GM23338 (cell line): ENCODE data around the gene MPDU1. TPM values are rescaled to one million over a fixed set of nuclear protein-coding genes. Genes with fewer than 3 reads are reported as not detected.

Experiments used
- CREB1 ChIP-seq: fragments of 250-450 bp; sonication (Bioruptor Pico); IDR thresholded peaks from 2 replicates; pipeline ENCODE4 v1.5.0; 2020; ENCODE audit warnings: low read depth, mild to moderate bottlenecking, moderate library complexity
- EZH2 ChIP-seq: fragments of 200-600 bp; sonication (generic); IDR thresholded peaks from one replicate; pipeline ENCODE4 v1.8.0; 2017; ENCODE audit warnings: antibody characterized with exemption, mild to moderate bottlenecking, low read depth; ENCODE audit not compliant: unreplicated experiment
- JUNB ChIP-seq: IDR thresholded peaks from one replicate; pipeline ENCODE4 v1.6.1; 2016; ENCODE audit warnings: antibody characterized with exemption; ENCODE audit not compliant: unreplicated experiment
- ZNF114 ChIP-seq: fragments of 250-450 bp; sonication (Bioruptor Pico); IDR thresholded peaks from 2 replicates; pipeline ENCODE4 v1.5.0; 2020; ENCODE audit warnings: mild to moderate bottlenecking, moderate library complexity
- polyA plus RNA-seq: library from polyadenylated mRNA; unstranded; fragments of >200 nt; fragmentation: Nextera tagmentation; extraction: Ambion mirVana; gene quantifications from 2 replicates; pipeline ENCODE4 v1.2.1, GENCODE V29; 2016
- total RNA-seq: library from RNA; depleted of rRNA; stranded (reverse); fragments of >200 nt; shearing (Covaris generic); gene quantifications from 2 replicates; pipeline ENCODE4 v1.2.3, GENCODE V29; 2014
- TF ChIP-seq, protein P1 (sequence below): fragments of 250-450 bp; sonication (Bioruptor Pico); IDR thresholded peaks from 2 replicates; pipeline ENCODE4 v1.5.0; 2020; ENCODE audit warnings: mild to moderate bottlenecking, moderate library complexity
- TF ChIP-seq, protein P2 (sequence below): IDR thresholded peaks from 2 replicates; pipeline ENCODE4 v1.6.1; 2016; ENCODE audit warnings: antibody characterized with exemption
- TF ChIP-seq, protein P3 (sequence below), 2 experiments: fragments of 200-600 bp in 1 of 2; sonication (generic) in 1 of 2; conservative IDR thresholded peaks; 2 replicates each; pipeline versions ENCODE4 v1.5.1 to v1.6.1; 2016 to 2017; ENCODE audit warnings: antibody characterized with exemption in 2 of 2, low read depth in 2 of 2, mild to moderate bottlenecking in 2 of 2, moderate library complexity in 1 of 2

The MPDU1 gene
- total and polyA plus RNA-seq, 2 experiments from 2014 or later = 65.1 to 216 TPM

DNA sequence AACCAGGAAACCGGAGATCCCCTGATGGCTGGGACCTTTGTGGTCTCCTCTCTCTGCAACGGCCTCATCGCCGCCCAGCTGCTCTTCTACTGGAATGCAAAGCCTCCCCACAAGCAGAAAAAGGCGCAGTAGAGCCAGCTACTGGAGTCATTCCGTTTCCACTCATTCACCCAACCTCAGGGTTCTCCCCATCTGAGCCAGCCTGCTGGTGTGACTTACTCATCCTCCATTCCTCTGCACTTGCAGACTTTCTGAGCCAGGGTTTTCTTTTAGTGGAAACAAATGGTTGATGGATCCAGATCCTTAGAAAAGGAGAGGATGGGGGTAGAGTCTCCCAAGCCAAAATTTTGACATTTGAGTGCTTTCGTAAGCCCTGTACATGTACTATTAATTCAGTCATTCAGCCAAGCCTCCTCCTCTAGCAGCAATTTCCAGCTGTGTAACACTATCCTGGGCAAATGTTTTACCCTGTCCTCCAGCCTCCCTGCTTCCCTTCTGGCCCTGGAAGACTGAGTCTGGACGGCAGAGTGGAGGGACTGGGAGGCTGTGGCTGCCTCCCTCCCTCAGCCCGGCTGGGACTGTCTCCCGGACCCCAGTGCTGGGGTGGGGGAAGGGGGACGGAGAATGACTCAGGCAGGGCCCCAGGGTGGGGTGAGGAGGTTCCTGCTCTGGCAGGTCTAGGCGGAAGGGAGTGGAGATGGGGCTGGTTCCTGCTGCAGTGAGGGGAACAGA lies 3.9 kb downstream of the MPDU1 start (continued):
- TF ChIP-seq, protein P1, sequence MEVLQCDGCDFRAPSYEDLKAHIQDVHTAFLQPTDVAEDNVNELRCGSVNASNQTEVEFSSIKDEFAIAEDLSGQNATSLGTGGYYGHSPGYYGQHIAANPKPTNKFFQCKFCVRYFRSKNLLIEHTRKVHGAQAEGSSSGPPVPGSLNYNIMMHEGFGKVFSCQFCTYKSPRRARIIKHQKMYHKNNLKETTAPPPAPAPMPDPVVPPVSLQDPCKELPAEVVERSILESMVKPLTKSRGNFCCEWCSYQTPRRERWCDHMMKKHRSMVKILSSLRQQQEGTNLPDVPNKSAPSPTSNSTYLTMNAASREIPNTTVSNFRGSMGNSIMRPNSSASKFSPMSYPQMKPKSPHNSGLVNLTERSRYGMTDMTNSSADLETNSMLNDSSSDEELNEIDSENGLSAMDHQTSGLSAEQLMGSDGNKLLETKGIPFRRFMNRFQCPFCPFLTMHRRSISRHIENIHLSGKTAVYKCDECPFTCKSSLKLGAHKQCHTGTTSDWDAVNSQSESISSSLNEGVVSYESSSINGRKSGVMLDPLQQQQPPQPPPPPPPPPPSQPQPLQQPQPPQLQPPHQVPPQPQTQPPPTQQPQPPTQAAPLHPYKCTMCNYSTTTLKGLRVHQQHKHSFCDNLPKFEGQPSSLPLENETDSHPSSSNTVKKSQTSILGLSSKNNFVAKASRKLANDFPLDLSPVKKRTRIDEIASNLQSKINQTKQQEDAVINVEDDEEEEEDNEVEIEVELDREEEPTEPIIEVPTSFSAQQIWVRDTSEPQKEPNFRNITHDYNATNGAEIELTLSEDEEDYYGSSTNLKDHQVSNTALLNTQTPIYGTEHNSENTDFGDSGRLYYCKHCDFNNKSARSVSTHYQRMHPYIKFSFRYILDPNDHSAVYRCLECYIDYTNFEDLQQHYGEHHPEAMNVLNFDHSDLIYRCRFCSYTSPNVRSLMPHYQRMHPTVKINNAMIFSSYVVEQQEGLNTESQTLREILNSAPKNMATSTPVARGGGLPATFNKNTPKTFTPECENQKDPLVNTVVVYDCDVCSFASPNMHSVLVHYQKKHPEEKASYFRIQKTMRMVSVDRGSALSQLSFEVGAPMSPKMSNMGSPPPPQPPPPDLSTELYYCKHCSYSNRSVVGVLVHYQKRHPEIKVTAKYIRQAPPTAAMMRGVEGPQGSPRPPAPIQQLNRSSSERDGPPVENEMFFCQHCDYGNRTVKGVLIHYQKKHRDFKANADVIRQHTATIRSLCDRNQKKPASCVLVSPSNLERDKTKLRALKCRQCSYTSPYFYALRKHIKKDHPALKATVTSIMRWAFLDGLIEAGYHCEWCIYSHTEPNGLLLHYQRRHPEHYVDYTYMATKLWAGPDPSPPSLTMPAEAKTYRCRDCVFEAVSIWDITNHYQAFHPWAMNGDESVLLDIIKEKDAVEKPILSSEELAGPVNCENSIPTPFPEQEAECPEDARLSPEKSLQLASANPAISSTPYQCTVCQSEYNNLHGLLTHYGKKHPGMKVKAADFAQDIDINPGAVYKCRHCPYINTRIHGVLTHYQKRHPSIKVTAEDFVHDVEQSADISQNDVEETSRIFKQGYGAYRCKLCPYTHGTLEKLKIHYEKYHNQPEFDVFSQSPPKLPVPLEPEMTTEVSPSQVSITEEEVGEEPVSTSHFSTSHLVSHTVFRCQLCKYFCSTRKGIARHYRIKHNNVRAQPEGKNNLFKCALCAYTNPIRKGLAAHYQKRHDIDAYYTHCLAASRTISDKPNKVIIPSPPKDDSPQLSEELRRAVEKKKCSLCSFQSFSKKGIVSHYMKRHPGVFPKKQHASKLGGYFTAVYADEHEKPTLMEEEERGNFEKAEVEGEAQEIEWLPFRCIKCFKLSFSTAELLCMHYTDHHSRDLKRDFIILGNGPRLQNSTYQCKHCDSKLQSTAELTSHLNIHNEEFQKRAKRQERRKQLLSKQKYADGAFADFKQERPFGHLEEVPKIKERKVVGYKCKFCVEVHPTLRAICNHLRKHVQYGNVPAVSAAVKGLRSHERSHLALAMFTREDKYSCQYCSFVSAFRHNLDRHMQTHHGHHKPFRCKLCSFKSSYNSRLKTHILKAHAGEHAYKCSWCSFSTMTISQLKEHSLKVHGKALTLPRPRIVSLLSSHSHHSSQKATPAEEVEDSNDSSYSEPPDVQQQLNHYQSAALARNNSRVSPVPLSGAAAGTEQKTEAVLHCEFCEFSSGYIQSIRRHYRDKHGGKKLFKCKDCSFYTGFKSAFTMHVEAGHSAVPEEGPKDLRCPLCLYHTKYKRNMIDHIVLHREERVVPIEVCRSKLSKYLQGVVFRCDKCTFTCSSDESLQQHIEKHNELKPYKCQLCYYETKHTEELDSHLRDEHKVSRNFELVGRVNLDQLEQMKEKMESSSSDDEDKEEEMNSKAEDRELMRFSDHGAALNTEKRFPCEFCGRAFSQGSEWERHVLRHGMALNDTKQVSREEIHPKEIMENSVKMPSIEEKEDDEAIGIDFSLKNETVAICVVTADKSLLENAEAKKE (CRISPR knock-in tag) = no peak
- TF ChIP-seq CREB1 (CRISPR knock-in tag) (no peak), EZH2 (no peak), ZNF114 (CRISPR knock-in tag) (no peak), JUNB (no peak)
- TF ChIP-seq, protein P2, sequence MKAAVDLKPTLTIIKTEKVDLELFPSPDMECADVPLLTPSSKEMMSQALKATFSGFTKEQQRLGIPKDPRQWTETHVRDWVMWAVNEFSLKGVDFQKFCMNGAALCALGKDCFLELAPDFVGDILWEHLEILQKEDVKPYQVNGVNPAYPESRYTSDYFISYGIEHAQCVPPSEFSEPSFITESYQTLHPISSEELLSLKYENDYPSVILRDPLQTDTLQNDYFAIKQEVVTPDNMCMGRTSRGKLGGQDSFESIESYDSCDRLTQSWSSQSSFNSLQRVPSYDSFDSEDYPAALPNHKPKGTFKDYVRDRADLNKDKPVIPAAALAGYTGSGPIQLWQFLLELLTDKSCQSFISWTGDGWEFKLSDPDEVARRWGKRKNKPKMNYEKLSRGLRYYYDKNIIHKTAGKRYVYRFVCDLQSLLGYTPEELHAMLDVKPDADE = no peak
- TF ChIP-seq, protein P3, sequence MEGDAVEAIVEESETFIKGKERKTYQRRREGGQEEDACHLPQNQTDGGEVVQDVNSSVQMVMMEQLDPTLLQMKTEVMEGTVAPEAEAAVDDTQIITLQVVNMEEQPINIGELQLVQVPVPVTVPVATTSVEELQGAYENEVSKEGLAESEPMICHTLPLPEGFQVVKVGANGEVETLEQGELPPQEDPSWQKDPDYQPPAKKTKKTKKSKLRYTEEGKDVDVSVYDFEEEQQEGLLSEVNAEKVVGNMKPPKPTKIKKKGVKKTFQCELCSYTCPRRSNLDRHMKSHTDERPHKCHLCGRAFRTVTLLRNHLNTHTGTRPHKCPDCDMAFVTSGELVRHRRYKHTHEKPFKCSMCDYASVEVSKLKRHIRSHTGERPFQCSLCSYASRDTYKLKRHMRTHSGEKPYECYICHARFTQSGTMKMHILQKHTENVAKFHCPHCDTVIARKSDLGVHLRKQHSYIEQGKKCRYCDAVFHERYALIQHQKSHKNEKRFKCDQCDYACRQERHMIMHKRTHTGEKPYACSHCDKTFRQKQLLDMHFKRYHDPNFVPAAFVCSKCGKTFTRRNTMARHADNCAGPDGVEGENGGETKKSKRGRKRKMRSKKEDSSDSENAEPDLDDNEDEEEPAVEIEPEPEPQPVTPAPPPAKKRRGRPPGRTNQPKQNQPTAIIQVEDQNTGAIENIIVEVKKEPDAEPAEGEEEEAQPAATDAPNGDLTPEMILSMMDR (conservative IDR thresholded peaks at IDR 0.05; ENCODE audit: low read depth in 2 of 2) = no peak
